ENCODE data around the gene CCDC9.

CCDC9 gene

DNA sequence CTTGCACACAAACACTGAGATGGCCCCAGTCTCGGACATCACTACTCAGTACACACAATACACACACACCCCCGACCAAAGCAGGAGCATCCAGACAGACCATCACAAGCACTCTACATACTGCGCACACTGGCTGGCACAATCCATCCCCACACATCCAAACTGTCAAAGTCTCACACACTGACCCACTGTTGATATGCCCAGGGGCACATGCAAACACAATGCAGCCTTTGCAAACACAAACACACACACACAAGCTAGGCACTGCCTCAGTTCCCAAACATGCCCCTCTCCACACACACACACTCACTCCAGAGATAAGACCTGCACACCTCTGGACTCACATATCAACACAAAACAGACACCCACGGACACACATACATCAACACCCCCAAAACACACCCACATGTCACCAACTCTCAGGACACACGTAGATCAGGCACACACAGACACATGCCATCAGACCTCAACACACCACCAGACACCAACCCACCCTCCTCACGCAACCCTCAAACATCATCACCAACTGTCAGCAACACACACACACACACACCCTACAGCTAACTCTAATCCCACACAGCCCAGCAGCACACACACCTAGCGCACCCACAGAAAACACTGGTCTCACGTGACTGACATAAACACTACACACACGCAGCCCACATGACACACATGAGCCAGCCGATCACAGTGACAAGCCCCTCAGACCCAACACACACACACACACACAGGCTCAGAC, 27.2 kb upstream of the CCDC9 start:
- H3K4me3 ChIP-seq (ENCODE audit: low read depth, low read length) = peak overlapping the region; percentile 98
- in situ Hi-C loops (cut with HindIII; ENCODE audit: low sequenced_read_pairs) = no loop called here
- TF ChIP-seq, protein P1, sequence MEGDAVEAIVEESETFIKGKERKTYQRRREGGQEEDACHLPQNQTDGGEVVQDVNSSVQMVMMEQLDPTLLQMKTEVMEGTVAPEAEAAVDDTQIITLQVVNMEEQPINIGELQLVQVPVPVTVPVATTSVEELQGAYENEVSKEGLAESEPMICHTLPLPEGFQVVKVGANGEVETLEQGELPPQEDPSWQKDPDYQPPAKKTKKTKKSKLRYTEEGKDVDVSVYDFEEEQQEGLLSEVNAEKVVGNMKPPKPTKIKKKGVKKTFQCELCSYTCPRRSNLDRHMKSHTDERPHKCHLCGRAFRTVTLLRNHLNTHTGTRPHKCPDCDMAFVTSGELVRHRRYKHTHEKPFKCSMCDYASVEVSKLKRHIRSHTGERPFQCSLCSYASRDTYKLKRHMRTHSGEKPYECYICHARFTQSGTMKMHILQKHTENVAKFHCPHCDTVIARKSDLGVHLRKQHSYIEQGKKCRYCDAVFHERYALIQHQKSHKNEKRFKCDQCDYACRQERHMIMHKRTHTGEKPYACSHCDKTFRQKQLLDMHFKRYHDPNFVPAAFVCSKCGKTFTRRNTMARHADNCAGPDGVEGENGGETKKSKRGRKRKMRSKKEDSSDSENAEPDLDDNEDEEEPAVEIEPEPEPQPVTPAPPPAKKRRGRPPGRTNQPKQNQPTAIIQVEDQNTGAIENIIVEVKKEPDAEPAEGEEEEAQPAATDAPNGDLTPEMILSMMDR (IDR thresholded peaks at IDR 0.05; ENCODE audit: low read depth, low read length) = no peak
- peak; percentile 36 for DNase-seq (ENCODE audit: low read depth, low spot score)

DNA sequence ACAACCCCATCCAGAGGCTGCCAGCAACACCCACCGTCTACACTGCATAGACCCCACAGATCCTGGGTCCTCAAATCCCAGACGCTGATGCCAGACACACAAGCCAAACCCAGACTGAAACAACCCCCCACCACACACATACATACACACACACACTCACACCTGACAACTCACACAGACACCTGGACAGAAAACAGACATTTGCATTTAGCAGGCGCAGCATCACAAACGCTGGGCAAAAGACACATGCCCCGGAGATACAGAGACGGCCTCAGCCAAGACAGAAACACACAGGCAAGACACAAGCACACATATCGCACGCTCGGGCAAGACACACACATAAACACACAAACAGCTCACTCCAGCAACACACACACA, 26.7 kb upstream of the CCDC9 start:
- peak; percentile 31 for DNase-seq (ENCODE audit: low read depth, low spot score)
- TF ChIP-seq, protein P1 (IDR thresholded peaks at IDR 0.05; ENCODE audit: low read depth, low read length) = no peak
- peak overlapping the region; percentile 98 for H3K4me3 ChIP-seq (ENCODE audit: low read depth, low read length)
- in situ Hi-C loops (cut with HindIII; ENCODE audit: low sequenced_read_pairs) = no loop called here

DNA sequence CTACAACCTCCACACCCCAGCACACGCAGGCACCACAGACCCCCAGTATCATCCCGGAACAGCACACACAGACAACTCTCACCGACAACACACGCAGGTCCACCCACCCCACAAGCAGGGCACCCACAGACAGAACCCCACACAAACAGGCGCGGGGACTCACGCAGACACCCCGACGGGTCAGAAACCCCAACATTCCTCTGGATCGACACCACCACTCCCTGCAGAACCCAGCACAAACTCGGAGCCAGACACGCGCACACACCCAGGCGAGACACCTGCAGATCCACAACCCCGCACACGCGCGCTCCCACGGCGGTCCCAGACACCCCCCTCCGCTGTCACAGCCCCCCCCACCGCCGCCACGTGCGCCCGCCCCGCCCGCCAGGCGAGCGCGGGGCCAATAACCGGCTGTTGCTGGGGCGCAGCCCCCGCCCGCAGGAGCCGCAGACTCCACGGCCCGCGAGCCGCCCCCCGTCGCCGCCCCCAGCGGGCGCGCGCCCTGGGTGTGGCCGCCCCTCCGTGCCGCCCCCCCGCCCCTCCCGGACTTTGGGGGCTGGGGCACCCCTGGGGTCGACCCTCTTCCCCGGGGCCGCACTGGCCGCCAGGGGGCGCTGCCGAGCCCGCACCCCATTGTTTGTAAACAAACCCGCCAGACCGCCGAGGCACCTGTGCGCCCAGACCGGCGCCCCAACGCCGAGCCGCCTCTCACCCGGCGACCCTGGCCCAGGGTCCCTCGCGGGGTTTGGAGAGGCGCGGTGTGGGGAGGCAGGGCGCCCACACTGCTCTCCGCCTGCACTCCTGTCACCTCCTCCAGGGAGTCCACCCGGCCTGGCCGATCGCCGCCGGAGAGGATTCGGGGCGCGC, 26.0 kb upstream of the CCDC9 start:
- TF ChIP-seq, protein P1 (IDR thresholded peaks at IDR 0.05; ENCODE audit: low read depth, low read length) = peak; percentile 70
- peak overlapping the region; percentile 98 for H3K4me3 ChIP-seq (ENCODE audit: low read depth, low read length)
- peak; percentile 36 for DNase-seq (ENCODE audit: low read depth, low spot score)
- in situ Hi-C loops (cut with HindIII; ENCODE audit: low sequenced_read_pairs) = no loop called here

DNA sequence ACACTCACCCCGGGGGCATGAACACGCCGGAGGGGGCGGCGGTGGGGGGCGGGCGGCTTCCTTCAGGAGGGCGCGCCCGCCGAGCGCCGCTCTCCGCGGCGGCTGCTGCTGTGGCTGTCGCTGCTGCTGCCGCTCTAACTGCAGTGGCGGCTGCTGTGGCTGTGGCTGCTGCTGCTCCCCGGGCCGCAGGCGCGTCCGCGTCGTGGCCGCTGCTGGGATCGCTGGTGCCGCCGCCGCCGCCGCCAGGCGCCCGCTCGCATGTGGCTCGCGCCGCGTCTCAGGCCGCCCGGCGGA, 25.5 kb upstream of the CCDC9 start, which contains the start of gene BBC3:
BBC3 (minus strand) TSS at position 279 of the 294 bp plus-strand sequence. CDS start 2,768 bp downstream, outside the sequence.
- TF ChIP-seq, protein P1 (IDR thresholded peaks at IDR 0.05; ENCODE audit: low read depth, low read length) = no peak
- peak within 1 kb of the TSS; percentile 98 for H3K4me3 ChIP-seq (ENCODE audit: low read depth, low read length)
- in situ Hi-C loops (cut with HindIII; ENCODE audit: low sequenced_read_pairs) = no loop called here
- DNase-seq (ENCODE audit: low read depth, low spot score) = no peak

DNA sequence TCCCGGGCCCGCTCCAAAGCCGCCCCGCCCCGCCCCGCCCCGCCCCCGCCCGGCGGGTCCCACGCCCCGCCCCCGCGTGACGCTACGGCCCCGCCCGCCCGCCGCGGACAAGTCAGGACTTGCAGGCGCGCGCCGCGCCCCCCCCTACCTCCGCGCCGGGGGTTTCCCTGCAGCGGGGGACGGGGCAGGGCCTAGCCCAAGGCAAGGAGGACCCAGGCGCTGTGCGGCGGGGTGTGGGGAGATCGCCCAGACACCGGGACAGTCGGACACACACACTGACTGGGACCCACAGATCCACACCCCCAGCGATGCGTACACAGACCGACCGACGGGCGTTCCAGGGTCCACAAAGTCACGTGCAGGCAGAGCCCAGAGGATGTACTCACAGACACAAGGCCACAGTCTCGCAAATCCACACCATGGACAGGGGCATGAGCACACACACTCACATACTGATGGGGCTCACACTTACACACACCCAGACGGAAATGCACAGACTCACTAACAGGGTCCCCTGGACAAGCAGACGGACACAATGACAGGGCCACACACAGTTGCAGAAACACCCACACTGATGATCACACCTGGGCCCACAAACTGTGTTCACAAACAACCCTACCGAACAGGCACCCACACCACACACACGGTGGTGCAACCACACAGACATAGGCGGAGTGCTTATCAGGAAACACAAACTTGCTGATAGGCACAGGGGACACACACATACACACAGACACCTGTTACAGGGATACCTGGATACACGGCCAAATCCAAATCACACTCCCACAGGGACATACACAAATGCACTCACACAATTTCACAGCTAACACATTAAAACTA, 24.9 kb upstream of the CCDC9 start:
- peak overlapping the region; percentile 35 for H3K4me3 ChIP-seq (ENCODE audit: low read depth, low read length)
- TF ChIP-seq, protein P1 (IDR thresholded peaks at IDR 0.05; ENCODE audit: low read depth, low read length) = no peak
- in situ Hi-C loops (cut with HindIII; ENCODE audit: low sequenced_read_pairs) = no loop called here
- DNase-seq (ENCODE audit: low read depth, low spot score) = peak; percentile 92

Data from astrocyte of the spinal cord (primary cell).